GM20000 (cell line): ENCODE measurements around the gene STK33.

ENCODE experiments used
- DNase-seq: peaks from one replicate; pipeline ENCODE4 v3.0.0; 2012; ENCODE audit warnings: low spot score
- TF ChIP-seq, protein P1 (sequence below): IDR thresholded peaks from 2 replicates; pipeline ENCODE4 v1.5.1; 2012; ENCODE audit warnings: mild to moderate bottlenecking, control low read depth; ENCODE audit errors: extremely low read depth, missing control alignments

Gene STK33

DNA sequence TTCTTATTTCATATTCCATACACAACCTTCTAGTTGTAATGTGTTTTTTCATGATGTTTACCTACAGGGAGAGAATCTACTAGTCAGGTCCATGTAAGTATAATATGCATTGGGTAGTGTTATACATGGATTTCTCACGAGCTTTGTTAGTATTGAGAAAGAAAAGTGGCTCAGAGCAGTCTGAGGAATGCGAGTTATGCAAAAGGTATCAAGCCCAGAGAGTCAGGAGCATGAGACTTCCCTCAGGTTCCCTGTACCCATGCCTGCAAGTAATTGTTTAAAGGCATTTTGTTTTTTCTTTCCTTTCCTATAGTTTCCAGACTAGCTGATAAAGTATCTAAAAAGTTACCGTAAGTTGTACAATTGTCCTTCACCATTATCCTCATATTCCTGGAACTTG, 66.1 kb downstream of the STK33 start:
- TF ChIP-seq, protein P1, sequence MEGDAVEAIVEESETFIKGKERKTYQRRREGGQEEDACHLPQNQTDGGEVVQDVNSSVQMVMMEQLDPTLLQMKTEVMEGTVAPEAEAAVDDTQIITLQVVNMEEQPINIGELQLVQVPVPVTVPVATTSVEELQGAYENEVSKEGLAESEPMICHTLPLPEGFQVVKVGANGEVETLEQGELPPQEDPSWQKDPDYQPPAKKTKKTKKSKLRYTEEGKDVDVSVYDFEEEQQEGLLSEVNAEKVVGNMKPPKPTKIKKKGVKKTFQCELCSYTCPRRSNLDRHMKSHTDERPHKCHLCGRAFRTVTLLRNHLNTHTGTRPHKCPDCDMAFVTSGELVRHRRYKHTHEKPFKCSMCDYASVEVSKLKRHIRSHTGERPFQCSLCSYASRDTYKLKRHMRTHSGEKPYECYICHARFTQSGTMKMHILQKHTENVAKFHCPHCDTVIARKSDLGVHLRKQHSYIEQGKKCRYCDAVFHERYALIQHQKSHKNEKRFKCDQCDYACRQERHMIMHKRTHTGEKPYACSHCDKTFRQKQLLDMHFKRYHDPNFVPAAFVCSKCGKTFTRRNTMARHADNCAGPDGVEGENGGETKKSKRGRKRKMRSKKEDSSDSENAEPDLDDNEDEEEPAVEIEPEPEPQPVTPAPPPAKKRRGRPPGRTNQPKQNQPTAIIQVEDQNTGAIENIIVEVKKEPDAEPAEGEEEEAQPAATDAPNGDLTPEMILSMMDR = no peak
- DNase-seq = no peak

DNA sequence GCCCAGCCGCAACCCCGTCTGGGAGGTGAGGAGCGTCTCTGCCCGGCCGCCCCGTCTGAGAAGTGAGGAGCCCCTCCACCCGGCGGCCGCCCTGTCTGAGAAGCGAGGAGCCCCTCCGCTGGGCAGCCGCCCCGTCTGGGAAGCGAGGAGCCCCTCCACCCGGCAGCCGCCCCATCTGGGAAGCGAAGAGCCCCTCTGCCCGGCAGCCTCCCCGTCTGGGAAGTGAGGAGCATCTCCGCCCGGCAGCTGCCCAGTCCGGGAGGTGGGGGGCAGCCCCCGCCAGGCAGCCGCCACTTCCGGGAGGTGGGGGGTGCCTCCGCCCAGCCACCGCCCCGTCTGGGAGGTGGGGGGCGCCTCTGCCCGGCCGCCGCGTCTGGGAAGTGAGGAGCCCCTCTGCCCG, 70.6 kb downstream of the STK33 start:
- DNase-seq = no peak
- TF ChIP-seq, protein P1 = no peak

DNA sequence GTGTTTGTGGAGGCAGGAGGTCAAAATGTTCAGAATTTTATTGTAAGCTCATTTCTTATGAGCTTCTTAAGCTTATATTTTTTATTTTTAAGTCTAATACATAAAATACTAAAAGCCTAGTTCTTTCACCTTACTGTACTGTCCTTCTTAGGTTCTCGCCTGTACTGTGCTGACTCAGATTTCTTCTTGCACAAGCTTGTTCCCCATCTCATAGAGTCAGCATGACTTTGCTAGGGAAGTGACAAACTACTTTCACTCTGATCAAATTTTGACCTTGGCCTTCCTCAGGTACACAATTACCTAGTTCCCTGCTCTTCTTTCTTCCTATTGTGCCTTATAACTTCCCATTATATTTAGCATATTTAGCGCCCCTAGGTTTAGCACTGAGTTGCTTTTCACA, 81.5 kb downstream of the STK33 start:
- no peak for DNase-seq
- TF ChIP-seq, protein P1 = no peak

DNA sequence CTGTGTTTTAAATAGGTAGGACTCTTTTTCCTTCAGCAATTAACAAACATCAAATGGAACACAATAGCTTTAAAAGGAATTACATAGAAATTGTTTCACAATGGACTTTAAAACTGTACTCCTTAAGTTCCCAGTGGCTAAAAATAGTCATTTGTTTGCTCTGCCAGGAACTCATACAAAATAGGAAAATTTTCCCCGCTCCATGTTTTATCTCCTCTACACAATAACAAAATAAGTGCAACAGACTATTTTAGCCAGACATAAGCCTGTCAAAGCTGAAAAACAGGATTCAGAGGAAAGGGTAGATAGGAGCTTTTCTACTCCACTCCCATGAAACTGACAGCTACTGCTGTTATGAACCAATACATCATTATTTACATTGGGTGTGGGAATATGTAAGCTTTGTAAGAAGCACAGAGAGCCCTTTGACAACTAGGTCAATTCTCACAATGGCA, 90.1 kb downstream of the STK33 start:
- TF ChIP-seq, protein P1 = no peak

DNA sequence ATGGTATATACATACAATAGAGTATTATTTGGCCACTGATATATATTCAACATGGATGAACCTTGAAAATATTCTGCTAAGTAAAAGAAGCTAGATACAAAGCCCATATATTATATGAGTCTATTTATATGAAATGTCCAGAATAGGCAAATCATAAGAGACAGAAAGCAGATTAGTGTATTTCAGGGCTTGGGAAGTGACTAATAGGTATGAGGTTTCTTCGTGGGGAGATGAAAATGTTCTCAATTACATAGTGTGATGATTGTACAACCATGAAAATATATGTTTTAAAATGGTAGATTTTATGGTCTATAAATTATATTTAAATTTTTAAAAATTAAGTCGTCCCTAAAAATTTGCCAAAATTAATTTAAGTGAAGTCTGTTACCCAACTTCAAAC, 92.2 kb downstream of the STK33 start:
- DNase-seq = no peak
- TF ChIP-seq, protein P1 = no peak

More for the DNA sequence above, 90.1 kb downstream of the STK33 start:
- no peak for DNase-seq

DNA sequence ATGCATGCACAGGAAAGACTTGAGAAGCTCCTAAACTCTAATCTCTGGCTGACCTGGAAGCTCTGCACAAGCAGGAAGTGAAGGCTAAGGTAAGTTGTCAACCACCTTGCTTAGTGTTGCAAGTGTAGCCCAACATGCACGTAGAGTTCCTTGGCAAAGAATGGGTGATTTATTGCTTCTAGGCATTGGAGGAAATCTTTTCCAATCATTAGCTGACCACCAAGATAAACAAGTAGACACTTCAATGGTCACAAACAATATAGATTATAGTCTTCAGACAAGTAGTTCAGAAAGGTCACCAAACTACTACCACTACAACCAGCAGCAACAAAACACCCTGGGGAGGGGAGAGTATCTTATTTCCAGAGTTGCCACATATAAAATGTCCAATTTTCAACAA, 105.6 kb downstream of the STK33 start:
- DNase-seq = no peak
- TF ChIP-seq, protein P1 = no peak

DNA sequence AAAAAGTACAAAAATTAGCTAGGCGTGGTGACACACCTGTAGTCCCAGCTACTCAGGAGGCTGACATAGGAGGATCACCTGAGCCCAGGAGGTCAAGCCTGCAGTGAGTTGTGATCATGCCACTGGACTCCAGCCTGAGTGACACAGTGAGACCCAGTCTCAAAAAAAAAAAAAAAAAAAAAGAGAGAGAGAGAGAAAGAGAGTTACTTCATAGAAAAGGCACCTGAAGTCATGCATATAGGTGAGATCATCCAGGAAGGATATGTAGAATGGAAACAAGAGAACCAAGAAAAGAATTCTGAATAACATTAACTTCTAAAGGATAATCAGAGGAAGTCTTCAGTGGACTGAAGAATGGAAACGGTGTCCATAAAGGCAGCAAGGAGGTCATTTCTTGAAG, 106.8 kb downstream of the STK33 start:
- TF ChIP-seq, protein P1 = no peak
- DNase-seq = no peak
